Measurements from ENCODE around the gene DYNLT2.

Gene DYNLT2

DNA sequence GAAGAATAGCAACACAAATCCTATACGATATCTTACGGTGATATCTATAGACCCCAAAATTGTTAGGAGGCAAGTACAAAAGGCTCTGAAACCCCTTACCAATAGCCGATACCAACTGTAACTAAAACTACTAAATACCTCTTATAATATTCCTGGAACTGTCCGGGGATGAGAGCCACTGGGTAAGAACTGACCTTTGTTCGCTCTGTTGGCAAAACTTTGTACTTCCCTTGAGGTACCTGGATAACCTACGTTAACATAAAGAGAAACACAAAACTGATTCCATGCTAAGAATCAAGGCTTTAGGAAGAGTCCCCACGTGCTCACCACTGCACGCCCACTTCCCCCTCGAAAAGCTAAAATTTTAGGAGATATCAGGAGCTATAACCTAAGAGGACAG, 36.8 kb downstream of the DYNLT2 start:
- no peak for TF ChIP-seq CTCF (IDR thresholded peaks at IDR 0.05)
- Histone ChIP-seq H3K9me3 (no peaks in the 10 kb centered on the region), H3K4me3 (ENCODE audit: low read depth in 1 of 2, low read length in 1 of 2) (no peak overlapping the region), H3K27me3 (no peaks in the 10 kb centered on the region), H3K4me1 (ENCODE audit: control insufficient read depth in 1 of 2, insufficient read depth in 1 of 2, low read depth in 1 of 2, low read length in 1 of 2) (no peaks in the 10 kb centered on the region), H3K27ac (no peak overlapping the region), H3K36me3 (peaks cover 8% of the 10 kb centered on the region)

GRCh38 chr6:169714178-169714577, 37.2 kb downstream of the DYNLT2 start:
- Histone ChIP-seq H3K27me3 (no peaks in the 10 kb centered on the region), H3K27ac (no peak overlapping the region), H3K4me1 (ENCODE audit: control insufficient read depth in 1 of 2, insufficient read depth in 1 of 2, low read depth in 1 of 2, low read length in 1 of 2) (no peaks in the 10 kb centered on the region), H3K4me3 (ENCODE audit: low read depth in 1 of 2, low read length in 1 of 2) (no peak overlapping the region), H3K36me3 (peaks cover 8% of the 10 kb centered on the region), H3K9me3 (no peaks in the 10 kb centered on the region)
- TF ChIP-seq CTCF (IDR thresholded peaks at IDR 0.05) = no peak

GRCh38 chr6:169710009-169710408, 41.4 kb downstream of the DYNLT2 start:
- Histone ChIP-seq H3K9me3 (no peaks in the 10 kb centered on the region), H3K36me3 (peaks cover 10% of the 10 kb centered on the region), H3K4me1 (ENCODE audit: control insufficient read depth in 1 of 2, insufficient read depth in 1 of 2, low read depth in 1 of 2, low read length in 1 of 2) (no peaks in the 10 kb centered on the region), H3K27me3 (no peaks in the 10 kb centered on the region), H3K27ac (no peak overlapping the region), H3K4me3 (ENCODE audit: low read depth in 1 of 2, low read length in 1 of 2) (no peak overlapping the region)
- TF ChIP-seq CTCF (IDR thresholded peaks at IDR 0.05) = no peak

DNA sequence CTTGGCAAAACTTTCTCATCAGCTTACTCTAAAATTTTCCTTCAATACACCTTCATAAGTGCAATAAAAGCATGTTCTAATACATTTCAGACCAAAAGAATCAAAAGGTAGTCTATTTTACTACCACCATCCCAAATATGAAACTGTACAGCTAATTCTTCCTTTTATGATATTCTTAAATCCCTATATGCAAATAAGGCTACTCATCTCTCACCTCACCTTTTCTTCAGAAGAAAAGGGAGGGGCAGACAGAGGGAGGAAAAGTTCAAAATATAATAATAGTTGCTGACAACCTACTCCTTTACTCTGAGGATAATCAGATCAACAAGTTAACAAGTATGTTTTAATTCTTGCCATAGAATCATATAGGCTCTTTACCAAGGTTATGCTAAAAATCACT, 42.1 kb downstream of the DYNLT2 start:
- no peaks in the 10 kb centered on the region for H3K9me3 ChIP-seq
- H3K27ac ChIP-seq = no peak overlapping the region
- H3K4me3 ChIP-seq (ENCODE audit: low read depth in 1 of 2, low read length in 1 of 2) = no peak overlapping the region
- H3K36me3 ChIP-seq = peaks cover 10% of the 10 kb centered on the region
- H3K27me3 ChIP-seq = no peaks in the 10 kb centered on the region
- no peak for TF ChIP-seq CTCF (IDR thresholded peaks at IDR 0.05)
- no peaks in the 10 kb centered on the region for H3K4me1 ChIP-seq (ENCODE audit: control insufficient read depth in 1 of 2, insufficient read depth in 1 of 2, low read depth in 1 of 2, low read length in 1 of 2)

DNA sequence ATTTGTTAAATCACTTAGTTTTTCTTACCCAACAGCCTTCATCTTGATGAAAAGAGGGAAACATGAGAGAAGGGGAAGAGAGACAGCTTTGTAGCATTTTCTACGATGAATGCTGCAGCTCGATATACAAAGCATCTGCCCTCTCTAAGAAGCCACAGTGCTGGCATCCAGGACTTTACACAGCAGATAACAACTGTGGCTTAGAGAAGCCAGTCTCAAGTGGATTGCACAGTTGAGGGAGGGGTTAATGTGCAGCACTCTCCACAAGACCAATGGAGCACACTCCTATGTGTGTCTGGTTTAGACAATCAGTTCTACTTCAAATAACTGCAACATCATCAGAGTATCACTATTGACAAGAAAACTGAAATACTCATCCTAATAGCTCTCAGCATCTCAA, 43.6 kb downstream of the DYNLT2 start:
- Histone ChIP-seq H3K27me3 (no peaks in the 10 kb centered on the region), H3K27ac (no peak overlapping the region)
- no peak for TF ChIP-seq CTCF (IDR thresholded peaks at IDR 0.05)

DNA sequence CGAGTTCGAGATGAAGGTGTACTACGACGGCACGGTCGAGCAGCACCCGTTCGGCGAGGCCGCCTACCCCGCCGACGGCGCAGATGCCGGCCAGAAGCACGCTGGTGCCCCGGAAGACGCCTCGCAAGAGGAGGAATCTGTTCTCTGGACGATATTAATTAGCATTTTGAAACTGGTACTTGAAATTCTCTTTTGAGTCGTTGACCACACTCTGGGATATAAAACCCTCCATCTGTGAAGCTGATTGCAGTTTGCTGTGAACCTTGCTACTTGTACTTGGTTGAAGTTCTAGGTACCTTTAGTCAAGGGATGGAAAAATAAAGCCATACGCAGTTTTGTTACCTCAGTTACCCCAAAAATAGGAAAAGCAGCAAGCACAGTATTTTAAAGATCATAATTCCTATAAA, 48.5 kb downstream of the DYNLT2 start:
- peak overlapping the region; percentile 88 to 92 for H3K4me3 ChIP-seq (ENCODE audit: low read depth in 1 of 2, low read length in 1 of 2)

More for the DNA sequence above, 43.6 kb downstream of the DYNLT2 start:
- Histone ChIP-seq H3K9me3 (no peaks in the 10 kb centered on the region), H3K4me1 (ENCODE audit: control insufficient read depth in 1 of 2, insufficient read depth in 1 of 2, low read depth in 1 of 2, low read length in 1 of 2) (peaks cover 4 to 5% of the 10 kb centered on the region in 2 experiments), H3K4me3 (ENCODE audit: low read depth in 1 of 2, low read length in 1 of 2) (no peak overlapping the region), H3K36me3 (peaks cover 10% of the 10 kb centered on the region)

More for the DNA sequence above, 48.5 kb downstream of the DYNLT2 start:
- Histone ChIP-seq H3K4me1 (ENCODE audit: control insufficient read depth in 1 of 2, insufficient read depth in 1 of 2, low read depth in 1 of 2, low read length in 1 of 2) (peaks cover 22 to 25% of the 10 kb centered on the region in 2 experiments), H3K27ac (peak overlapping the region; percentile 85), H3K9me3 (no peaks in the 10 kb centered on the region), H3K27me3 (no peaks in the 10 kb centered on the region), H3K36me3 (no peaks in the 10 kb centered on the region)
- no peak for TF ChIP-seq CTCF (IDR thresholded peaks at IDR 0.05)

Data from neutrophil (primary cell).